Liver (tissue), 9 donors: ENCODE data around the gene AKAP10. TPM values are rescaled to one million over a fixed set of nuclear protein-coding genes. Genes with fewer than 3 reads are reported as not detected.

Experiments used
- DNase-seq: peaks from one replicate; pipeline ENCODE4 v3.0.0-alpha.2; 2017; ENCODE audit warnings: low spot score
- H3K27ac ChIP-seq, 2 donors: one replicate each; pipeline ENCODE4 v1.7.0; 2013; ENCODE audit warnings: inconsistent platforms in 2 of 2, low read length in 2 of 2, control low read depth in 1 of 2, low read depth in 1 of 2, mild to moderate bottlenecking in 1 of 2
- H3K27me3 ChIP-seq, 4 donors: one replicate each; pipeline versions ENCODE4 v1.6.1 to v1.7.0; 2013; ENCODE audit warnings: low read length in 3 of 4, inconsistent platforms in 1 of 4, mild to moderate bottlenecking in 1 of 4, moderate library complexity in 1 of 4; ENCODE audit not compliant: control insufficient read depth in 4 of 4, insufficient read depth in 4 of 4
- H3K36me3 ChIP-seq, 4 donors: one replicate each; pipeline versions ENCODE4 v1.6.1 to v1.7.0; 2013; ENCODE audit warnings: low read length in 3 of 4, mild to moderate bottlenecking in 3 of 4, low read depth in 1 of 4, moderate library complexity in 1 of 4; ENCODE audit not compliant: control insufficient read depth in 4 of 4, insufficient read depth in 3 of 4
- H3K4me1 ChIP-seq, 4 donors: one replicate each; pipeline versions ENCODE4 v1.6.1 to v1.7.0; 2013; ENCODE audit warnings: low read length in 3 of 4, mild to moderate bottlenecking in 3 of 4, moderate library complexity in 1 of 4; ENCODE audit not compliant: control insufficient read depth in 4 of 4, insufficient read depth in 4 of 4
- H3K4me3 ChIP-seq, 3 donors: one replicate each; pipeline versions ENCODE4 v1.6.1 to v1.7.0; 2013; ENCODE audit warnings: low read length in 3 of 3, control low read depth in 1 of 3, low read depth in 1 of 3, mild to moderate bottlenecking in 1 of 3
- H3K9ac ChIP-seq, 2 donors: one replicate each; pipeline ENCODE4 v1.7.0; 2013; ENCODE audit warnings: low read length in 2 of 2, mild to moderate bottlenecking in 2 of 2, moderate library complexity in 2 of 2, control low read depth in 1 of 2, low read depth in 1 of 2
- H3K9me3 ChIP-seq, 4 donors: one replicate each; pipeline versions ENCODE4 v1.6.1 to v1.7.0; 2013; ENCODE audit warnings: low read length in 3 of 4; ENCODE audit not compliant: control insufficient read depth in 4 of 4
- CTCF ChIP-seq: fragments of 150-350 bp; IDR thresholded peaks from 2 replicates; pipeline ENCODE4 v1.5.1; 2017; ENCODE audit warnings: improper control_type of control experiment, low read depth, low read length; ENCODE audit not compliant: missing input control
- FOXA1 ChIP-seq: IDR thresholded peaks from 2 replicates; pipeline ENCODE4 v1.6.1; 2016; ENCODE audit warnings: antibody characterized with exemption
- FOXA2 ChIP-seq: IDR thresholded peaks from 2 replicates; pipeline ENCODE4 v1.6.1; 2016; ENCODE audit warnings: antibody characterized with exemption
- RAD21 ChIP-seq, 2 donors: IDR thresholded peaks; 2 replicates each; pipeline ENCODE4 v1.6.1; 2016; ENCODE audit warnings: antibody characterized with exemption in 2 of 2, mild to moderate bottlenecking in 2 of 2
- SP1 ChIP-seq: IDR thresholded peaks from 2 replicates; pipeline ENCODE4 v1.6.1; 2018; ENCODE audit warnings: antibody characterized with exemption, mild to moderate bottlenecking
- WGBS: extraction: QIAGEN DNeasy Blood & Tissue Kit; methylation state at CpG from one replicate; pipeline ENCODE4 v1.1.7; 2013; 5-methylcytosine and 5-hydroxymethylcytosine counted together
- polyA plus RNA-seq, 2 donors: library from polyadenylated mRNA; stranded (reverse) in 1 of 2; unstranded in 1 of 2; fragments of 200-250 nt in 1 of 2; fragments of >200 nt in 1 of 2; fragmentation: Nextera tagmentation in 1 of 2; extraction: Ambion mirVana in 1 of 2; gene quantifications; one replicate each; pipeline versions ENCODE4 v1.2.1 to v1.2.3, GENCODE V29; 2013 to 2015
- total RNA-seq, 2 donors: library from RNA; depleted of rRNA; stranded (reverse); fragments of >200 nt; gene quantifications; one replicate each; pipeline ENCODE4 v1.2.3, GENCODE V29; 2014
- TF ChIP-seq, protein P1 (sequence below): IDR thresholded peaks from 2 replicates; pipeline ENCODE4 v1.6.1; 2016; ENCODE audit warnings: antibody characterized with exemption
- donor health status: healthy.
- donor health status: healthy.
- donor health status: healthy.
- donor health status: healthy.
- donor health status: healthy.

Gene AKAP10
- total and polyA plus RNA-seq, 4 donors: 4.2 to 16.3 (median 10.1) TPM

- Histone ChIP-seq H3K4me3 (no peak overlapping the region), H3K27ac (no peak overlapping the region), H3K9me3 (no peaks in the 10 kb centered on the region), H3K9ac (no peak overlapping the region), H3K36me3 (no peaks in the 10 kb centered on the region), H3K27me3 (peaks cover 0 to 13% (median 5%) of the 10 kb centered on the region in 4 donors), H3K4me1 (peaks cover 6 to 16% (median 12%) of the 10 kb centered on the region in 4 donors)
- TF ChIP-seq CTCF: no peak
- TF ChIP-seq, protein P1, sequence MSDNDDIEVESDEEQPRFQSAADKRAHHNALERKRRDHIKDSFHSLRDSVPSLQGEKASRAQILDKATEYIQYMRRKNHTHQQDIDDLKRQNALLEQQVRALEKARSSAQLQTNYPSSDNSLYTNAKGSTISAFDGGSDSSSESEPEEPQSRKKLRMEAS: no peak
- no peak for TF ChIP-seq FOXA1
- WGBS: 75% methylated on average over 1 of the region's 1 CpG
- DNase-seq: no peak
These were observed 33.3 kb upstream of the AKAP10 start for GRCh38 chr17:20010936-20011335.

DNA sequence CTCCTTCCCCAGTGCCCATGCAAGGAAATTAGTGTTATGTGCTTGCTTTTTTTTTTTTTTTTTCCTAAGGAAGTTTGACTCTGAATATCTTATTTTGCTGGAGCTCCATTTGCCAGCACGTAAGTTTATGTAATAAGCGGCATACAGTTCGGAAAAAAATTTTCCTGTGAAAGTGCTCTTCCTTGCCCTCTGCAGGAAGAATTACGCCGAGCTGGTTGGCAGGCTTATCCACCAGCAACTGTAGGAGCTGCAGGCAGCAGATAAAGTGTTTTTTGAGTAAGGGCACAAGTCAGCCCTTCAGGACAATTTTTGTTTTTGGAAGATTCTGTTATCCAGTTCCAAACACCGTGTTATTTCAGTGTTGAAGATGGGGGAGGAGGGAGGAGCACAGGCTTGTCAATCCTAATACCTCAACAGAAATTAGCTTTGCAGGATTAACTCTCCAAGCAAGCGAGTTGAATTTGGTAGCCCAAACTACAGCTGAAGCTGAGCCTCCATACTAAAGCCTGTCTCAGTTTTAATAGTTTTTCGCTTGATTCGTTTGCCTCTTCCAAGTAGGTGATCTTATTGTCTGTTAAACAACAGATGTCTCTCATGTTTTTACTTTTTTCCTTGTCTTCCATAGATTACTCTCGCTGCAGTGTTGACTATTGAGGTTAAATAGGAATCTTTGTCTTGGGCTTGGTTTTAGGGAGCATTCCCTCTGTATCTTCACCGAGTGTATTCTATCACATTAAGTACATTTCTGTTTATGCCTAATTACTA is 32.7 kb upstream of the AKAP10 start:
- Histone ChIP-seq H3K4me3 (peak overlapping the region in 2 of 3 donors; percentile 29 to 47), H3K9me3 (no peaks in the 10 kb centered on the region), H3K9ac (no peak overlapping the region), H3K27ac (no peak overlapping the region), H3K4me1 (peaks cover 6 to 16% (median 12%) of the 10 kb centered on the region in 4 donors), H3K36me3 (no peaks in the 10 kb centered on the region), H3K27me3 (peaks cover 0 to 13% (median 5%) of the 10 kb centered on the region in 4 donors)
- 21% methylated on average over 11 of the region's 11 CpGs for WGBS
- TF ChIP-seq CTCF (peak; percentile 26), FOXA1 (no peak), RAD21 (IDR thresholded peaks at IDR 0.05) (peak in 1 of 2 donors; percentile 42), SP1 (no peak)
- DNase-seq: peak; percentile 80

DNA sequence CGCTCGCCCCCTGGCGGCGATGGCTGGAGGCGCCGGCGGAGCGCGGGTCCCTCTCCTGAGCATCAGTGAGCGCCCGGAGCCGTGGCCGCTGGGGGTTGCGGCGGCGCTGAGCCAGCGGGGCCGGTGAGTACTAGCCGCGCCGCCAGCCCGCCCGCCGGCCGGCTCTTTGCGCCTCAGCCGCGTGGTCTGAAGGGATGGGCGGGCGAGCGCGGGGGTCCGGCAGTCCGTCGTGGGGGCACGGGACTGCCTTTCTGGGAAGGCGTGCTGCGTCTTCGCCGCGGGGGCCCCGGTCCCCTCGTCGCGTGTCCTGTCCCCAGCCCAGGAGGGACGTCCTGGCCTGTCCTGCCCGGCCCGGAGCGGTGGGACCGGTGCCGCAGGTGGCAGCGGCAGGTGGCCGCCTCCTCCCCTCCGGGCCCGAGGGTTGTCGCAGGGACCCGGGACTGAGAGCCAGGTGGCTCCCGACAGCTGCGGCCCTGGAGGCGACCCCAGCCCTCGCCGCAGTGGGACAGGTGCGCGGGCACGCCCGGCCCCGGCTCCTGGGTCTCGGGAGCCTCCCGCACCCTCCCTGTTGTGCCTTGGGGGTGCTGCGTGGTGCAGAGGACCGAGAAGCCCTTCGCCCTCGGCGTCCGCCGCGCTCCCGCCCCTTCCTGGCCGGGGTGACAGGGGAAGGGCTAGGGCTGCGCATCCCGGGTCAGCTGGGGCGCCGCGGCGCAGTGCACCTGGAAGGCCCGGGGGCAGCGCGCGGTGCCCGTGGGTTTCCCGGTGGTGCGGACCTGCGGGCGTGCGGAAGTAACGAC is 31.9 kb upstream of the AKAP10 start, which contains the start of gene SPECC1:
SPECC1 (plus strand) TSS at position 58 of the 797 bp plus-strand sequence. CDS start 87,293 bp downstream, outside the sequence.
- Histone ChIP-seq H3K4me1 (peaks cover 6 to 16% (median 12%) of the 10 kb centered on the region in 4 donors), H3K9ac (no peak within 1 kb of the TSS), H3K36me3 (no peaks in the 10 kb centered on the region), H3K27ac (peak within 1 kb of the TSS in 1 of 2 donors; percentile 18), H3K27me3 (peaks cover 0 to 13% (median 5%) of the 10 kb centered on the region in 4 donors), H3K4me3 (peak within 1 kb of the TSS; percentile 2 to 71 (median 29)), H3K9me3 (no peaks in the 10 kb centered on the region)
- WGBS: 1% methylated on average over 96 of the region's 96 CpGs
- peak in 1 of 2 donors; percentile 52 for TF ChIP-seq RAD21 (IDR thresholded peaks at IDR 0.05)
- no peak for TF ChIP-seq FOXA2
- peak; percentile 90 for TF ChIP-seq CTCF
- DNase-seq: peak; percentile 94
